HL-60/S4 treated with phorbol 12-myristate 13-acetate at 8.2 ng/mL for 4 days and 3 days (cell line): ENCODE data around the gene UROD.
"Not testable (repeated sequence)": the region's sequence is repeated elsewhere in the genome, so short reads cannot be mapped to it uniquely, and the experiment has no call there.

Source experiments
- in situ Hi-C: fragments of 300-500 bp; cut with MboI; formaldehyde crosslinking; loops from 2 replicates; pipeline ENCODE4 v1.15.0; 2022; ENCODE audit warnings: low sequenced_read_pairs

Gene UROD

DNA sequence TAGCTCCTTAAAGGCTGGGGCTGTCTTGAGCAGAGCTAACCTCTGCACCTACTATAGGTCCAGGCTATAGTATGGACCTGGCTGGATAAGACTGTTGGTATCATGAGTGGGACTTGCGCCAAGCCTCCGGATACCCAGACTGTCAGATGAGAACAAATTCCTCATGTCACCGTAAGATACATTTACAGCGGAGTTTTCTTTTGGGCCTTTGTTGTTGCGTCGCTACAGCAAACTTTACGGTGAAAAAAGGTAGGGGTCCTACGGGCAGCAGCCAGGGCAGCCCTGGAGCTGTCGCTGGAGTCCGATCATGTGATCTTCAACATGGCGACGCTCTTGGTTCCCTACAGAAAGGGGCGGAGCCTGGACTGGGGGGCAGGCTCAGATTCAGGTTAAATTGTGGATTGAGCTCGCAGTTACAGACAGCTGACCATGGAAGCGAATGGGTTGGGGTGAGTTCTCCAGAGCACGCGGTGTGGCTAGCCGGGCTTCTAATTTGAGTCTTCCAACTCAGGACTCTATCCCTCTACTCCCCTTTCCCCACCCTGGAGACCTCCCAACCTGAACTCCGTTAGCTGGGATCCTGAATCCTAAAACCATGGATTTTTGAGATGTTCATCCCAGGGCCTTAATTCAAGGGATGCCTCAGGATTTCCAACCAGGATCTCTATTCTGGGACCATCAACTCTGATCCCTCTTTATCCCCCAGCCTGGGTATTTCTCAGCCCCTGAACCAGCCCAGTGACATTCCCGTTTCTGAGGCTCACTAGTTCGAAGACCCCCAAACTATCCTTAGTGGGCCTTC lies at the start of gene UROD:
TSS of gene UROD (plus strand) at position 418 of the 802 bp plus-strand sequence. CDS start at position 430, 12 bp downstream.
- in situ Hi-C loops = loop anchor here (10.0 kb wide), 2 partner anchors 293 to 483 kb away; partner anchors contain the start of gene TESK2

DNA sequence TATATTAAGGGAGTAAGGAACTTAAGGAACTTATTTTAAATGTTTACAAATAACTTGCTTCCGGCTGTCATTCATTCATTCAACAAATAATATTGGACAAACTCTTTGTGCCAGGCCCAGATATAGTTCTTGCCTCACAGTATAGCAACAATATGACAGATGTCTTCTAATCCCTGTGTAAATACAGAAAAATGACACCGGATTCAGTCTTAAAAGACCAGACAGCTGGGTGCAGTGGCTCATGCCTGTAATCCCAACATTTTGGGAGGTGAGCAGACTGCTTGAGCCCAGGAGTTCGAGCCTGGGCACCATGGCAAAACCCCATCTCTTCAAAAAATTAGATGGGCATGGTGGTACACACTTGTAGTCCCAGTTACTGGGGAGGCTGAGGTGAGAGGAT lies 49.3 kb upstream of the UROD start:
- in situ Hi-C loops = no loop called here

DNA sequence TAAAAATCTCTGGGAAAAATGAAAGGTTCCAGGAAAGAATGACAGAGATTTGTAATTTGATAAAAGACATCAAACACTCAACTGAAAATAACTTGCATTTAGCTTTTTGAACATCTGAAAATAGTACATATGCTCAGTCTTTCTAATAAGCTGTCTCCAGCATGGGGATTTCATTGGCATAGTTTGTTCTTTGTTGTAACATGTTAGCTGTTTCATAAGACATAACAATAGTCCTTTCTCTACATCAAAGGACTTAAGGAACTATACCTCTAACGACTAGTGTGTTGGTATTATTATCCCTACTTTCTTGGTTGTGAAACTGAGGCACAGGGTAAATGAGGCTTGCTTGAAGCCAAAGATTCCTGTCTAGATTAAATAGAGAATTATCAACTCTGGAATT lies 47.7 kb upstream of the UROD start:
- in situ Hi-C loops = no loop called here

DNA sequence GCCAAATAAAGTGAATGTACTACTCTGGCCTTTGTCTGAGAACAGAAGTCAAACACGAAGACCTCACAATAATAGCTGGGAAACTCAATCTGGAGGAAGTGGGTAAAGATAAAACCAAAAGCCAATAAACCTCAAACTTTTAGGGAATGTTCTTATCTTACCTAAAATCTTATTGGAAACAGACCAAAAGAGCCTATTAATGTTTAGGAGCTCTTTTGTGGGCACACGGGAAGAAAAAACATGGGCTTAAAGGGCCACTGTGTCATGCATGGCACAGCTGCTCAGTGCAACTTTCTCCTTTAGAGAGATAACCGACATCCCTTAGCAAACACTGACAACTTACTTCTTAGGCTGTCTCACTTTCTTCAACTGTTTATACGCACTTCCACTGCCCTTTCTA lies 41.7 kb upstream of the UROD start:
- in situ Hi-C loops = no loop called here

DNA sequence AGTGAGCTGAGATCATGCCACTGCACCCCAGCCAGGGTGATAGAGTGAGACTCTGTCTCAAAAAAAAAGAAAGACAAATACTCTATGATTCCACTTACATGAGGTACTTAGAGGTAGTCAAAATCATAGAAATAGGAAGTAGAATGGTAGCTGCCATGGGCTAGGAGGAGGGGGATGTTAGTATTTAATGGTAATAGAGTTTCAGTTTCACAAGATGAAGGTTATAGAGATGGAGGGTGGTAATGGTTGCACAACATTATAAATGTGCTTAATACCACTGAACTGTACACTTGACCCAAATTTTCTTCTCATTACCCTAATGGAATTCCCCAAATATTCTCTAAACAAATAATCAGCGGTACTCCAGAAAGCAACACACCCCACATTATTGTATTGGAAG lies 38.4 kb upstream of the UROD start:
- in situ Hi-C loops = no loop called here

DNA sequence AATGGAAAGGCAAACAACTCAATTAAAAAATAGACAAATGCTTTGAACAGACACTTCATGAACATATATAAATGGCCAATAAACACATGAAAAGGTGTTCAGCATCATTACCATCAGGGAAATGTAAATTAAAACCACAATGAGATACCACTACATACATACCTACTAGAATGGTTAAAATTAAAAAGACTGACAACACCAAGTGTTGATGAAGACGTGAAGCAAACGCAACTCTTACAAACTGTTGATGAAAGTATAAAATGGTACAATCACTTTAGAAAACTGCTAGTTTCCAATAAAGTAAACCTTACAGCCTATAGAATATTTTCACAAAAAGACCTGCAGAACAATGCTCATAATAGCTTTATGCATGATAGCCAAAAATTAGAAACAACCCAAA lies 35.8 kb upstream of the UROD start:
- in situ Hi-C loops = no loop called here

DNA sequence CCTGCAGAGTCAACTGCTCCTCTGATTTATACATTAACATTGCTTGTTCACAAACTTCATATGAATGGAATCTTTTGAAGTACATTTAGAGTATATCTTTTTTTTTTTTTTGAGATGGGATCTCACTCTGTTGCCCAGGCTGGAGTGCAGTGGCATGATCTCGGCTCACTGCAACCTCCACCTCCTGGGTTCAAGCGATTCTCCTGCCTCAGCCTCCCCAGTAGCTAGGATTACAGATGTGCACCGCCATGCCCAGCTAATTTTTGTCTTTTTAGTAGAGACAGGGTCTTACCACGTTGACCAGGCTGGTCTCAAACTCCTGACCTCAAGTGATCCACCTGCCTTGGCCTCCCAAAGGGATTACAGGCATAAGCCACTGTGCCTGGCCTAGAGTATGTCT lies 34.7 kb upstream of the UROD start:
- in situ Hi-C loops = not testable (repeated sequence)

DNA sequence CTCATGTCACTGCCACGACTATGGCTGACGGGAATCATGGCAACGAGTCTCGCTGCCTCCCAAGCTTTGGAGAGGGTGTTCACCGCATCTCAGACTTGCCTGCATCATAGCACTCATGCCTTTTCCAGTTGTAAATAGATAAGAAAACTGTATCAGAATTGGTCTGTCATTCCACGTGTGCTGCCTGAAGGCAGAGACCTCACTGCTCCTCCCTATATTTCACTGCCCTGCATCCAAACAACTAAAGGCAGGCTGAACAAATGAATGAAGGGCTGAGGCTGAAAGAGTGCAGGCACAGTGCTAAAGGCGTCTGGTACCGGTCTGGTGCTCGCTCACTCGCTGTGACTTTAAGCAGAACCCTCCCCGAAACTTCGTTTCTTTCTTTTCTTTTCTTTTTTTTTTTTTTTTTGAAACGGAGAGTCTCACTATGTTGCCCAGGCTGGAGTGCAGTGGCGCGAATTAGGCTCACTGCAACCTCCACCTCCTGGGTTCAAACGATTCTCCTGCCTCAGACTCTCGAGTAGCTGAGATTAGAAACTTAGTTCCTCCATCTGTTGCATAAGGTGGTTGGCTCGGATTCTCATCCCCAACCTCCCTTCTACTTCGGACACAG lies 26.2 kb upstream of the UROD start:
- in situ Hi-C loops = no loop called here

DNA sequence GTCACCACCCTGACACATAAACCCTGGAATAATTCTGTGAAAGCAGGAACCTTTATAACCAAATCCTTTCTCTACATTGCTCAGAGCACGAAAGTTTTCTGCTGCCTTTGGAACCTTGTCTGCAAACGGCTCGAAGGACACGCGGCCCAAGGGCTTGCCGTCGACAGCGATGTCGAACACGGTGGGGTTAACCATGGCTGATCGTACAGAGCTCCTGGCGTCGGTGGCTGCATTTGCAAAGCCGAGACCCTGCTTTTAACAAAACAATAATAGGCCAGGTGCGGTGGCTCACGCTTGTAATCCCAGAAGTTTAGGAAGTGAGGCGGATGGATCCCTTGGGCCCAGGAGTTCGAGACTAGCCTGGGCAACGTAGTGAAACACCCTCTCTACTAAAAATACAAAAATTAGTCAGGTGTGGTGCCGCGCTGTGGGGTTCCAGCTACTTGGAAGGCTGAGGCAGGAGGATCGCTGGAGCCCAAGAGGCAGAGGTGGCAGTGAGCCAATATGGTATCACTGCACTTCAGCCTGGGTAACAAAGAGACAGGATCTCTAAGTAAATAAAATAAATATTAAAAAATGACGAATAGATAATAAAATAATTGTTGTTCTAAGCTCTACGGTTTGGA lies 23.4 kb upstream of the UROD start:
- in situ Hi-C loops = no loop called here

DNA sequence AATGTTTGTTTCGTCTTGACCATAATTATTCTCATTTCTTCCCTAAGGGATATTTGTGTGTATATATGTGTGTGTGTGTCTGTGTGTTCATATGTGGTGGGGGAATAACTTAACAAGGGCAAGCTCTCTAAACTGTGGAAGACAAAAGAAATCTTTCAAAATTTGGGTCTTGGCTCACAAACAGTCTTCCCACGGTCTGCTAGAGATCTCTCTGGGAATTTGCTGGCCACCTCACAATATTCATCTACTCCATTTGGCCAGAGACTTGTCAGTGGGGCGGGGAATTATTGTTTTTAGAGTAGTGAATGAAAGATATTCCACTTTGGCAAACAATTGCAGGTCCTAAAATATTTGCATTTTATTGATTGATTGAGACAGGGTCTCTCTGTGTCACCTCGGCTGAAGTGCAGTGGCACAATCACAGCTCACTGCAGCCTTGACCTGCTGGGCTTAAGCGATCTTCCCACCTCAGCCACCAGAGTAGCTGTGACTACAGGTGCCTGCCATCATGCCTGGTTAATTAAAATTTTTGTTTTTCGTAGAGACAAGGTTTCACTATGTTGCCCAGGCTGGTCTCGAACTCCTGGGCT lies 17.6 kb upstream of the UROD start:
- in situ Hi-C loops = no loop called here

DNA sequence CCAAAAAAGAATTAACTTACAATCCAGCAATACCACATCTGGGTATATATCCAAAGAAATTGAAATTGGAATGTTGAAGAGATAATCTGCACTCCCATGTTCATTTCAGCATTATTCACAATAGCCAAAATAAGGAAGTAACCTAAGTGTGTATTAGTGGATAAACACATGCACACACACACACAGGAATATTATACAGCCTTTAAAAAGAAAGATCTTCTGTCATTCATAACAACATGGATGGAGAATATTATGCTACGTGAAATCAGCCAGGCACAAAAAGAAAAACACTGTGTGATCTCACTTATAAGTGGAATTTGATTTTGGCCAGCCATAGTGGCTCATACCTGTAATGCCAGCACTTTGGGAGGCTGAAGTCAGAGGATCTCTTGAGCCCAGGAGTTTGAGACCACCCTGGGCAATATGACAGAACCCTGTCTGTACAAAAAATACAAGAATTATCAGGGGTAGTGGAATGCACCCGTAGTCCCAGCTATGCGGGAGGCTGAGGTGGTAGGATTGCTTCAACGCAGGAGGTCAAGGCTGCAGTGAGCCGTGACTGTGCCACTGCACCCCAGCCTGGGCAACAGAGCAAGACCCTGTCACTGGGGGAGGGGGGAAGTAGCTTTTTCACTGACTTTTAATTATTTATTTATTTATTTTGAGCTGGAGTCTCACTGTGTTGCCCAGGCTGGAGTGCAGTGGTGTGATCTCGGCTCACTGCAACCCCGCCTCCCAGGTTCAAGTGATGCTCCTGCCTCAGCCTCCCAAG lies 16.4 kb upstream of the UROD start:
- in situ Hi-C loops = no loop called here

DNA sequence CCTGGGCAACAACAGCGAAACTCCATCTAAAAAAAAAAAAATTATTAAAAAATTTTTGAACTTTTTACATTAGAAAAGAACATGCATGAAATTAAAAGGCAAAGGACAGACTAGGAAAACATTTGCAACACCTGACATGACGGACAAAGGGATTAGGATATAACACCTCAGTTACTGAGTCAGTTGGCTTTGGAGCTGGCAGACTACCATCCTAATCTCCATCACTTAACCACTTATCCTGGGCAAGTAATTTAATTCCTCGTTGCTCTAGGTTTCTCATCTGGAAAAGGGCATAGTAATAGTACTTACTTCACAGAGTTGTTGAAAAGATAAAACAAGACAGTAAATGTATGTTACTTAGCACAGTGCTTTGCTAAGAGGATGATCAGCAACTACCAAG lies 12.8 kb upstream of the UROD start:
- in situ Hi-C loops = no loop called here

DNA sequence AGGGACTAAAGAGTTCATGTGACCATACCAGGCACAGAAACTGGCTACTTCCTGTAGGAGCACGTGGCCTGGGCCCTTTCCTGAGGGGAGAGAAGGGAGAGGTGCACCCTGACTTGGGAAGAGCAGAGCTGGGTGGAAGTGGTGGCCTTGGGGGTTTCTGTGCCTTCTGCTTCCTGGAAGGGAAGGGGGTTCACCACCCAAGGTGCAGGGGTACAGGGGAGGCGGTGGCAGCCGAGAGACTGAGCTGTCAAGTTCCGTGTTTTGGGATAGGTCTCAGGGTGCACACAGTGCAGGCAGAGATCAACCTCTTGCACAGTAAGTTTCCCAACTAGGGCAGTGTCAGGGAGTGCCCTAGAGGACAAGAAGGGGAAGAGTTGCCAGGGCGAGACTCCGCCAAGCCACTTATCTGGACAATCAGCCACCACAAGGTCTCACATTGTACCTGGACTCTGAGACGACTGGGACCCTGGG lies 11.0 kb upstream of the UROD start:
- in situ Hi-C loops = no loop called here

DNA sequence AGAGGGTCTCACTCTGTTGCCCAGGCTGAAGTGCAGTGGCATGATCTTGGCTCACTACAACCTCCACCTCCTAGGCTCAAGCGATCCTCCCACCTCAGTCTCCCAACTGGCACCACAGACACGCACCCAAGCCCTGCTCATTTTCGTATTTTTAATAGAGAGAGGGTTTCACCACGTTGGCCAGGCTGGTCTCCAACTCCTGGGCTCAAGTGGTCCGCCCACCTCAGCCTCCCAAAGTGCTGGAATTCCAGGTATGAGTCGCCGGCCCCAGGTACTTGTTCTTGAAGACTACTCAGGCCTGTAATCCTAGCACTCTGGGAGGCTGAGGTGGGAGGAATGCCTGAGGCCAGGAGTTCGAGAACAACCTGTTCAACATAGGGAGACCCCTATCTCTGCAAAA lies 10.5 kb upstream of the UROD start:
- in situ Hi-C loops = not testable (repeated sequence)

DNA sequence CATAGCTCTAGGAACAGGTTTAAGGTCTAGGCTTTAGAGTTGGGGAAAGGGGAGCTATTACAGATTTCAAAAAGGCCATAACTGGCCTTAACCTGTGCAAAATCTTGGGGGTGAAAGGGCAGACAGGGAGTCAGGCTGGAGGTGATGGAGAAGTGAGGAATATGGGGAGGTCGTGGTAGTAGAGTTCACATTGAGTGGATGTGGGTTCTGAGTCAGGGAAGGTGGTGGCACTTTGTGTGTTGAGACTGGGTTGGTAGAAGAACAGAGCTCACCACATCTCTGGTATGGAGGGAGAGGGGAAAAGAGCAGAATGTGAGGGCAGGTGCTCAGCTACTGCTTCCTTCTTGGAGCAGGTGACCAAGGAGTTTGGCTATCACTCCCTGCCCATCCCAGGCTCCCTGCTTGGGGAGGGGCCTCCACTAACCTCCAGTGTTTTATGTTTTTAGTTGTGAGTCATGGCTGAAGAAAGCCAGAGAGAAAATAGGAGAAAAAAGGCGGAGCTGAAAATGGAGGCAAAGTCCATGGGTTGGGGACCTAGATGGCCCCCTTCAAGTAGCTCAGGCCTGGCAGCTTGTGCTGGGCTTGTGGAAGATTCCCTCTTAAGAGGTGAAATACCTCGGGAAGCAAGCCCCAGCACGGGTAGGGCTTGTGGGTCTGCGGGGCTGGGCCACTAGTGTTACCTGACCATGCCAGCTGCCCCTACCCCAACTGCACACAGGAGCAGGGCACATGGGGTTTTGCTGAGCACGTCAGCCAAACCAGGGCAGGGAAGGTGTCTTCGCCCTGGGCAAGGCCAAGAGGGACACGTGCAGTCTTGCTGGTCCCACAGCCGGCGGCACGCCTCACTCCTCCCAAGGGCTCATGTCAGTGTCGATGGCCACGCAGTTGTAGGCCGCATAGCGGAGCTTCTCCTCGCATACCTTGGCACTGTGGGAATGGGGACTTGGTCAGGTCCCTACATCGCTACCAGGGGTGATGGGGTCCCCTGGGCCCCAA lies 9.1 kb upstream of the UROD start:
- in situ Hi-C loops = no loop called here

DNA sequence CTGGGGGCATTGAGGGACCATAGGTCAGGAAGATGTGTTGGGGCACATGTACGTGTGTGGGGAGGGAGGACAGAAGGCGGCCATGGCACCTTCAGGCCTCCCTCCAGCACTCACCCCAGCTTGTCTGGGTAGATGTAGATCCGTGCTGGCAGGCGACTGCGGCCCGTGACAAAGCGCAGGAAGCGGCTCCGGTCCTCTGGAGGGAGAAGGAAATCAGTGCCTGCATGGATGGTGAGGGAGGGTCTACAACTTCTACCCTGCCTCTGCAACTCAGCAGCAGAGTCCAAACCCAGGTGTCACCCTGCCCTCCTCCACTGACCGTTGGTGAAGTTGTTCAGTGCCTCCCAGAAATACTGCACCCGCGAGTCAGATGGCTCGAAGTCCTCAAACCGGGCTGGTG lies 8.3 kb upstream of the UROD start:
- in situ Hi-C loops = no loop called here

DNA sequence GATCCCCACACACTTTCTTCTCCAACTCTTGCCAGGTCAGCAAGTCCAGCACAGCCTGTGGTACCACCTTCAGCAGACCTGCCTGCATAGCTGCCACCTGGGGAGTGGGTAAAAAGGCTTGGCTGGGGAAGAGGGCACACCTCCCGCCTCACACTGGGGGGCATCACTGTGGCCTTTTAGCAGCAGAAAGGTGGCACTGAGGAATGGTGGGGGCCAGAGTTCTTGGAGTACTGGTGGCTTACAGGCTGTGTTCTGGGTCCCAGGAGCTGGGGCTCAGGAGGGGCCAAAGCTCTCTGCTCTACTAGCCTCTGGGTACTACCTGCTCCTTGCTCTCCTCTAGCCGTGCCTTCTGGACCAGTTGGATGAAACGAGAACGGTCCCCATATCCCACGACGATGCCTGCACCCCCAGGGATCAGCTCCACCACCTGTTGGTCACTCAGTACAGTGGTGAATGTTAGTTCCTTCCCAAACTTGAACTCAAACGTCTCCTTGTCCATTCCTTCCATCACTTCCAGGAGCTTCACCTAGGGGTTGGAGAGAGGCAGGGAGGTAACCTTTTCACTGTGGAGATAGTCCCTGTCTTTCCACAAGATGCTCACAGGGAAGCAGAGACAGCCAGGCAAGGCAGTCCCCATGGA lies 7.7 kb upstream of the UROD start:
- in situ Hi-C loops = no loop called here

DNA sequence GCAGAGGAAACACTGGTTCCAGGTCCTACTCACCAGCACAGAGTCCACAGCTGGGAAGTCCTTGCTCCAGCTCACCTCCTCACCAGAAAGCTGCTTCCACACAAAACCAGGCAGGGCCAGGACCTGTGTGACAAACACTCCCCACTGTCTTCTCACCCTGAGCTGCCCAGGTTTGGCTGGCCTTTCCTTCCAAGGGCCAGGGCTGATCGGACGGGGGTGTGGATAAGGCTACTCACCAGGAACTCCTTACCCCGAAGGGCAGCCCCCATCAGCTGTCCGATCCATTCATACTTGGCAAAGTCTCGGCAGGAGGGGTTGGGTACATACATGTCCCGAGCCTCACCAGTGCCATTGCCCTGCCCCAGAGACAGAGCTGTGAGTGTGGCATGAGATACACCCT lies 6.3 kb upstream of the UROD start:
- in situ Hi-C loops = no loop called here

DNA sequence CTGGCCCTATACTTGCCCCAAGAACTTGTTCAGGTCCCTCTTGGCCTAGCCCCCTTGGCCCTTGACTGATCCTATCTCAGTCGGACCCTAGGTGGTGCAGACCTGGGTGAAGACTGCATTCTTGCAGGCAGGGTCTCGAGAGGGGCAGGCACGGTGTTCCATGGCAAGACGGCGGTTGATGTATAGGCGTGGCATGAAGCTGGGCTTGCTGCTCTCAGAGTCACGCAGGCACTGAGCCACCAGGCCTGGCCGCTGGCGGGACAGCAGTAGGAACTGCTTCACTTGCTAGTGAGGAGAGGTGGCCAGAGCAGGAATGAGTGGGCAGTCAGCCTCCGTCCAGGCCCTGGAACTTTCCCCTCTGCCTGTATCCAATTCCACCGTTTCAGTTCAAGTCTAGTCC lies 4.7 kb upstream of the UROD start:
- in situ Hi-C loops = no loop called here
